Measurements from ENCODE around the gene COG5. TPM values are rescaled to one million over a fixed set of nuclear protein-coding genes. Genes with fewer than 3 reads are reported as not detected.

COG5 gene
- total RNA-seq, 4 donors from 2014 or later = 39.7 to 143 (median 98.3) TPM

DNA sequence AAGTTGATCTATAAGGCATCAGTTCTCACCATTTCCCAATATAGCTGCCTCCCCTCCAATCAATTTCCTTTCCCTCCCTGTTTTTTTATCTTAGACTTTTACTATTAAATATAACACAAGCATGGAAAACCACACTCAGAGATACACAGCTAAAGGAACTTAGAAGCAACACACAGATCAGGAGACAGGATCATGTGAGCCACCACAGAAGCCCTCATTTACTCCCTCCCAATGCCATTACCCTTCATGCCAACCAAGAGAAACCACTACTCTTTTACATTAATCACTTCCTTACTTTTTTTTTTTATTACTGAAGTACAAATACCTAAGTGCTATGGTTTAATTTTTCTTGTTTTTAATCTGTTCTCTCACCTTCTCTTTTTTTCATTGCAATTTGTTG lies 33.0 kb downstream of the COG5 start:
- no peaks in the 10 kb centered on the region for H3K4me1 ChIP-seq
- H3K4me3 ChIP-seq = no peak overlapping the region
- no peaks in the 10 kb centered on the region for H3K9me3 ChIP-seq
- H3K36me3 ChIP-seq = no peaks in the 10 kb centered on the region
- intact Hi-C loops (cut with DNase I; ENCODE audit: low total_unique reads) = no loop called here
- H3K27me3 ChIP-seq = no peaks in the 10 kb centered on the region
- no peak overlapping the region for H3K27ac ChIP-seq
- TF ChIP-seq POLR2A (IDR thresholded peaks at IDR 0.05) = no peak
- TF ChIP-seq, protein P1, sequence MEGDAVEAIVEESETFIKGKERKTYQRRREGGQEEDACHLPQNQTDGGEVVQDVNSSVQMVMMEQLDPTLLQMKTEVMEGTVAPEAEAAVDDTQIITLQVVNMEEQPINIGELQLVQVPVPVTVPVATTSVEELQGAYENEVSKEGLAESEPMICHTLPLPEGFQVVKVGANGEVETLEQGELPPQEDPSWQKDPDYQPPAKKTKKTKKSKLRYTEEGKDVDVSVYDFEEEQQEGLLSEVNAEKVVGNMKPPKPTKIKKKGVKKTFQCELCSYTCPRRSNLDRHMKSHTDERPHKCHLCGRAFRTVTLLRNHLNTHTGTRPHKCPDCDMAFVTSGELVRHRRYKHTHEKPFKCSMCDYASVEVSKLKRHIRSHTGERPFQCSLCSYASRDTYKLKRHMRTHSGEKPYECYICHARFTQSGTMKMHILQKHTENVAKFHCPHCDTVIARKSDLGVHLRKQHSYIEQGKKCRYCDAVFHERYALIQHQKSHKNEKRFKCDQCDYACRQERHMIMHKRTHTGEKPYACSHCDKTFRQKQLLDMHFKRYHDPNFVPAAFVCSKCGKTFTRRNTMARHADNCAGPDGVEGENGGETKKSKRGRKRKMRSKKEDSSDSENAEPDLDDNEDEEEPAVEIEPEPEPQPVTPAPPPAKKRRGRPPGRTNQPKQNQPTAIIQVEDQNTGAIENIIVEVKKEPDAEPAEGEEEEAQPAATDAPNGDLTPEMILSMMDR (IDR thresholded peaks at IDR 0.05) = no peak
- DNase-seq = no peak

GRCh38 chr7:107528461-107528860 lies 35.3 kb downstream of the COG5 start:
- H3K9me3 ChIP-seq = no peaks in the 10 kb centered on the region
- DNase-seq = no peak
- no peaks in the 10 kb centered on the region for H3K36me3 ChIP-seq
- no peaks in the 10 kb centered on the region for H3K27me3 ChIP-seq
- TF ChIP-seq POLR2A (IDR thresholded peaks at IDR 0.05) = no peak
- TF ChIP-seq, protein P1 (IDR thresholded peaks at IDR 0.05) = no peak
- H3K4me3 ChIP-seq = no peak overlapping the region
- no peak overlapping the region for H3K27ac ChIP-seq
- intact Hi-C loops (cut with DNase I; ENCODE audit: low total_unique reads) = no loop called here
- H3K4me1 ChIP-seq = no peaks in the 10 kb centered on the region

- Histone ChIP-seq H3K27ac (no peak overlapping the region), H3K27me3 (no peaks in the 10 kb centered on the region), H3K36me3 (no peaks in the 10 kb centered on the region), H3K4me3 (no peak overlapping the region), H3K9me3 (no peaks in the 10 kb centered on the region), H3K4me1 (no peaks in the 10 kb centered on the region)
- no peak for DNase-seq
- intact Hi-C loops (cut with DNase I; ENCODE audit: low total_unique reads) = no loop called here
- no peak for TF ChIP-seq POLR2A (IDR thresholded peaks at IDR 0.05)
- TF ChIP-seq, protein P1 (IDR thresholded peaks at IDR 0.05) = no peak
Measured at GRCh38 chr7:107527196-107527595, 36.5 kb downstream of the COG5 start.

DNA sequence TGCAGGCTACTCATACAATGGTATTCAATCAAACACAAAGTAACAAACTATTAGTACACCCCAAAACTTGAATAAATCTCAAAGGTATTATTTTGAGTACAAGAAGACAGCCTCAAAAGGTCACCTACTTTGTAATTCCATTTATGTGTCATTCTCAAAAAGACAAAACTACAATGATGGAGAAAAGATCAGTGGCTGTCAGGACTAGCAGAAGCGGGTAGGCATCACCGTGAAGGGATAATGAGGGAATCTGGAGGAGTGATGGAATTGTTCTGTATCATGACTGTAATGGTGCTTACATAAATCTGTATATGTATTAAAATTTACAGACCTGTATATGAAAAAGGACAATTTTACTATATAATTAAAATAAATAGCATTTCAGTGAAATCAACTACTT lies 37.0 kb downstream of the COG5 start:
- no peaks in the 10 kb centered on the region for H3K36me3 ChIP-seq
- no peaks in the 10 kb centered on the region for H3K27me3 ChIP-seq
- DNase-seq = no peak
- no peaks in the 10 kb centered on the region for H3K9me3 ChIP-seq
- no peaks in the 10 kb centered on the region for H3K4me1 ChIP-seq
- TF ChIP-seq, protein P1 (IDR thresholded peaks at IDR 0.05) = no peak
- TF ChIP-seq POLR2A (IDR thresholded peaks at IDR 0.05) = no peak
- no peak overlapping the region for H3K4me3 ChIP-seq
- no peak overlapping the region for H3K27ac ChIP-seq
- intact Hi-C loops (cut with DNase I; ENCODE audit: low total_unique reads) = no loop called here

GRCh38 chr7:107506674-107507339 lies 56.9 kb downstream of the COG5 start:
- Histone ChIP-seq H3K27me3 (no peaks in the 10 kb centered on the region), H3K27ac (no peak overlapping the region)
- no peak for DNase-seq

More at GRCh38 chr7:107506674-107507339, 56.9 kb downstream of the COG5 start:
- H3K4me3 ChIP-seq = no peak overlapping the region
- intact Hi-C loops (cut with DNase I; ENCODE audit: low total_unique reads) = no loop called here
- H3K36me3 ChIP-seq = no peaks in the 10 kb centered on the region
- no peaks in the 10 kb centered on the region for H3K4me1 ChIP-seq
- no peak for TF ChIP-seq POLR2A (IDR thresholded peaks at IDR 0.05)
- TF ChIP-seq, protein P1 (IDR thresholded peaks at IDR 0.05) = no peak
- H3K9me3 ChIP-seq = no peaks in the 10 kb centered on the region
